ENCODE data around the gene MYO1B.

The MYO1B gene

GRCh38 chr2:191316246-191316994 lies 71.2 kb downstream of the MYO1B start:
- H3K4me3 ChIP-seq (ENCODE audit: low read depth, low read length): no peak overlapping the region
- no peak for DNase-seq (ENCODE audit: low read depth)
- TF ChIP-seq CTCF (IDR thresholded peaks at IDR 0.05; ENCODE audit: low read depth, low read length, missing control alignments): no peak

GRCh38 chr2:191318037-191318728 lies 73.0 kb downstream of the MYO1B start:
- no peak for DNase-seq (ENCODE audit: low read depth)
- H3K4me3 ChIP-seq (ENCODE audit: low read depth, low read length): no peak overlapping the region
- TF ChIP-seq CTCF (IDR thresholded peaks at IDR 0.05; ENCODE audit: low read depth, low read length, missing control alignments): no peak

GRCh38 chr2:191318729-191319078 lies 73.5 kb downstream of the MYO1B start:
- TF ChIP-seq CTCF (IDR thresholded peaks at IDR 0.05; ENCODE audit: low read depth, low read length, missing control alignments): no peak
- H3K4me3 ChIP-seq (ENCODE audit: low read depth, low read length): no peak overlapping the region
- no peak for DNase-seq (ENCODE audit: low read depth)

- no peak overlapping the region for H3K4me3 ChIP-seq (ENCODE audit: low read depth, low read length)
- no peak for DNase-seq (ENCODE audit: low read depth)
- no peak for TF ChIP-seq CTCF (IDR thresholded peaks at IDR 0.05; ENCODE audit: low read depth, low read length, missing control alignments)
Observed at GRCh38 chr2:191319186-191319585, 74.0 kb downstream of the MYO1B start.

GRCh38 chr2:191320881-191321280 lies 75.7 kb downstream of the MYO1B start:
- TF ChIP-seq CTCF (IDR thresholded peaks at IDR 0.05; ENCODE audit: low read depth, low read length, missing control alignments): no peak
- H3K4me3 ChIP-seq (ENCODE audit: low read depth, low read length): no peak overlapping the region
- no peak for DNase-seq (ENCODE audit: low read depth)

GRCh38 chr2:191321861-191322662 lies 76.9 kb downstream of the MYO1B start:
- H3K4me3 ChIP-seq (ENCODE audit: low read depth, low read length): no peak overlapping the region
- DNase-seq (ENCODE audit: low read depth): no peak
- TF ChIP-seq CTCF (IDR thresholded peaks at IDR 0.05; ENCODE audit: low read depth, low read length, missing control alignments): no peak
